ENCODE results near the gene RAB23. TPM values are rescaled to one million over a fixed set of nuclear protein-coding genes. Genes with fewer than 3 reads are reported as not detected.

Gene RAB23
- polyA plus RNA-seq, 1 donor from 2014 or later = 11.7 TPM

GRCh38 chr6:57254055-57254717 is 32.1 kb upstream of the RAB23 start:
- H3K27me3 ChIP-seq (ENCODE audit: insufficient read depth, low read depth, low read length) = no peaks in the 10 kb centered on the region
- H3F3A ChIP-seq (ENCODE audit: insufficient read depth, low read length, poor library complexity, severe bottlenecking) = no peaks in the 10 kb centered on the region
- no peaks in the 10 kb centered on the region for H3K9me2 ChIP-seq (ENCODE audit: insufficient read depth, low read length)
- H3K36me3 ChIP-seq (ENCODE audit: insufficient read depth, low read length) = no peaks in the 10 kb centered on the region
- TF ChIP-seq EZH2 (IDR thresholded peaks at IDR 0.05; ENCODE audit: borderline replicate concordance, insufficient read depth, low read length, poor library complexity, severe bottlenecking) (no peak), POLR2AphosphoS5 (IDR thresholded peaks at IDR 0.05) (no peak), REST (IDR thresholded peaks at IDR 0.05; ENCODE audit: borderline replicate concordance) (no peak), SMC3 (conservative IDR thresholded peaks at IDR 0.05; ENCODE audit: poor library complexity) (no peak), RAD21 (conservative IDR thresholded peaks at IDR 0.05) (no peak), CTCF (IDR thresholded peaks at IDR 0.05; ENCODE audit: poor library complexity, severe bottlenecking) (no peak), TAF1 (IDR thresholded peaks at IDR 0.05; ENCODE audit: low read depth) (no peak), MXI1 (conservative IDR thresholded peaks at IDR 0.05; ENCODE audit: poor library complexity, severe bottlenecking) (no peak), EP300 (conservative IDR thresholded peaks at IDR 0.05; ENCODE audit: poor library complexity, severe bottlenecking) (no peak)
- no peak overlapping the region for H3K27ac ChIP-seq (ENCODE audit: low read length)
- no peak overlapping the region for H3K4me3 ChIP-seq (ENCODE audit: low read length)
- H3K4me2 ChIP-seq (ENCODE audit: low read length) = no peak overlapping the region
- no peaks in the 10 kb centered on the region for H3K79me2 ChIP-seq (replicated peaks; ENCODE audit: insufficient read depth, low read length)
- no peak overlapping the region for H2AFZ ChIP-seq (ENCODE audit: low read depth, low read length)
- H3K9me3 ChIP-seq (ENCODE audit: low read length) = no peaks in the 10 kb centered on the region
- no peak overlapping the region for H3K9ac ChIP-seq (ENCODE audit: low read length)
- no peaks in the 10 kb centered on the region for H4K20me1 ChIP-seq (ENCODE audit: insufficient read depth)

GRCh38 chr6:57252975-57253374 is 30.9 kb upstream of the RAB23 start:
- Histone ChIP-seq H3K79me2 (replicated peaks; ENCODE audit: insufficient read depth, low read length) (no peaks in the 10 kb centered on the region), H3K9me3 (ENCODE audit: low read length) (no peaks in the 10 kb centered on the region), H3K36me3 (ENCODE audit: insufficient read depth, low read length) (no peaks in the 10 kb centered on the region), H3F3A (ENCODE audit: insufficient read depth, low read length, poor library complexity, severe bottlenecking) (no peaks in the 10 kb centered on the region), H3K27me3 (ENCODE audit: insufficient read depth, low read depth, low read length) (no peaks in the 10 kb centered on the region), H3K27ac (ENCODE audit: low read length) (no peak overlapping the region), H3K9ac (ENCODE audit: low read length) (no peak overlapping the region), H3K4me3 (ENCODE audit: low read length) (no peak overlapping the region), H2AFZ (ENCODE audit: low read depth, low read length) (no peak overlapping the region), H3K4me2 (ENCODE audit: low read length) (no peak overlapping the region), H3K9me2 (ENCODE audit: insufficient read depth, low read length) (no peaks in the 10 kb centered on the region), H4K20me1 (ENCODE audit: insufficient read depth) (no peaks in the 10 kb centered on the region)
- no peak for TF ChIP-seq REST (IDR thresholded peaks at IDR 0.05; ENCODE audit: borderline replicate concordance)
- no peak for TF ChIP-seq RAD21 (conservative IDR thresholded peaks at IDR 0.05)
- no peak for TF ChIP-seq EZH2 (IDR thresholded peaks at IDR 0.05; ENCODE audit: borderline replicate concordance, insufficient read depth, low read length, poor library complexity, severe bottlenecking)
- no peak for TF ChIP-seq POLR2AphosphoS5 (IDR thresholded peaks at IDR 0.05)
- TF ChIP-seq MXI1 (conservative IDR thresholded peaks at IDR 0.05; ENCODE audit: poor library complexity, severe bottlenecking) = no peak
- no peak for TF ChIP-seq SMC3 (conservative IDR thresholded peaks at IDR 0.05; ENCODE audit: poor library complexity)
- TF ChIP-seq TAF1 (IDR thresholded peaks at IDR 0.05; ENCODE audit: low read depth) = no peak
- no peak for TF ChIP-seq CTCF (IDR thresholded peaks at IDR 0.05; ENCODE audit: poor library complexity, severe bottlenecking)
- no peak for TF ChIP-seq EP300 (conservative IDR thresholded peaks at IDR 0.05; ENCODE audit: poor library complexity, severe bottlenecking)
